ENCODE results near the gene SYF2. TPM values are rescaled to one million over a fixed set of nuclear protein-coding genes. Genes with fewer than 3 reads are reported as not detected.
"Not testable (repeated sequence)": the region's sequence is repeated elsewhere in the genome, so short reads cannot be mapped to it uniquely, and the experiment has no call there.

Gene SYF2
- total RNA-seq, 6 experiments from 2014 or later: 11.0 to 21.8 (median 16.8) TPM

DNA sequence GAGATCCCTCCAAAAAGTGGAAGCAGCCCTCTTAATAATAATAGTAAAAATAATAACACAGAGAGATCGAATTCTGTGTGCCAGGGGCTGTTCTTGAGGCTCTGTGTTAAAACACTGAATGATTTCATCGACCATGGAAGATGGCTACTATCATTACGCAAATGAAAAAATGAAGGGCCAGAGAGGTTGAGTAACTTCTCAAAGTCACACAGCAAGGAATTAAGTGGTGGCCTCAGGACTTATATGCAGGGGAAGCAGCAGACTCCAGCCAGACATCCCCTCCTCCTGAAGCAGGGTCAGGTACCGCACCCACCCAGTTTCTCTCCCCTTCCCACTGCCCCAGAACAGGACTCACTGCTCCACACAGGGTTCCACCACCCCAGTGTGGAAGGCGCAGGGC is 40.1 kb downstream of the SYF2 start:
- no peak overlapping the region for H3K4me3 ChIP-seq
- TF ChIP-seq, protein P1, sequence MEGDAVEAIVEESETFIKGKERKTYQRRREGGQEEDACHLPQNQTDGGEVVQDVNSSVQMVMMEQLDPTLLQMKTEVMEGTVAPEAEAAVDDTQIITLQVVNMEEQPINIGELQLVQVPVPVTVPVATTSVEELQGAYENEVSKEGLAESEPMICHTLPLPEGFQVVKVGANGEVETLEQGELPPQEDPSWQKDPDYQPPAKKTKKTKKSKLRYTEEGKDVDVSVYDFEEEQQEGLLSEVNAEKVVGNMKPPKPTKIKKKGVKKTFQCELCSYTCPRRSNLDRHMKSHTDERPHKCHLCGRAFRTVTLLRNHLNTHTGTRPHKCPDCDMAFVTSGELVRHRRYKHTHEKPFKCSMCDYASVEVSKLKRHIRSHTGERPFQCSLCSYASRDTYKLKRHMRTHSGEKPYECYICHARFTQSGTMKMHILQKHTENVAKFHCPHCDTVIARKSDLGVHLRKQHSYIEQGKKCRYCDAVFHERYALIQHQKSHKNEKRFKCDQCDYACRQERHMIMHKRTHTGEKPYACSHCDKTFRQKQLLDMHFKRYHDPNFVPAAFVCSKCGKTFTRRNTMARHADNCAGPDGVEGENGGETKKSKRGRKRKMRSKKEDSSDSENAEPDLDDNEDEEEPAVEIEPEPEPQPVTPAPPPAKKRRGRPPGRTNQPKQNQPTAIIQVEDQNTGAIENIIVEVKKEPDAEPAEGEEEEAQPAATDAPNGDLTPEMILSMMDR (IDR thresholded peaks at IDR 0.05): no peak
- no peak for TF ChIP-seq POLR2A (IDR thresholded peaks at IDR 0.05)
- H3K27me3 ChIP-seq: no peaks in the 10 kb centered on the region
- intact Hi-C loops (cut with DNase I): no loop called here
- ATAC-seq: no peak
- no peak overlapping the region for H3K27ac ChIP-seq
- no peaks in the 10 kb centered on the region for H3K36me3 ChIP-seq
- no peak for DNase-seq
- WGBS (ENCODE audit: insufficient coverage, low coverage, low lambda C conversion rate, missing lambda C conversion rate): 79% methylated on average over 3 of the region's 5 CpGs
- H3K4me1 ChIP-seq: no peaks in the 10 kb centered on the region
- no peaks in the 10 kb centered on the region for H3K9me3 ChIP-seq

DNA sequence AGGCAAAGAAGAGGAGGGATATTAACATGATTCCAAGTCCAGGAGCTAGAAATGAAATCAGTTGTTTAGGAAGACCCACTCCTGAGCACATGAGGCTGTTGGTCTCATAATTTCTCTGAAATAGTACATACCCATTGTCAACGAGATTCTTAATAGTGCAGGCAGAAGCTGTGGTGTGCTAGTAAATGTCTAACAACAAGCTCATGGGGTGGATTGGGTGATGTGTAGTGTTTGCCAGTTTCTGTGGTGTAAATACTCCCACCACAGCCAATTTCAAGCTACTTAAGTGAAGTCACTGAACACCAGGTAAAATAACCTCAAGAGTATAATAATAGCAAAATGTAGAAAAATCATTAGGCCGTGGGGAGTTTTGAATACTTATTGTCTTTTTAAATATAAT is 42.0 kb downstream of the SYF2 start:
- intact Hi-C loops (cut with DNase I): no loop called here
- Histone ChIP-seq H3K36me3 (no peaks in the 10 kb centered on the region), H3K27ac (no peak overlapping the region), H3K4me1 (no peaks in the 10 kb centered on the region), H3K27me3 (no peaks in the 10 kb centered on the region), H3K4me3 (no peak overlapping the region), H3K9me3 (no peaks in the 10 kb centered on the region)
- ATAC-seq (no peak), DNase-seq (no peak)
- TF ChIP-seq, protein P1 (IDR thresholded peaks at IDR 0.05): no peak
- no peak for TF ChIP-seq POLR2A (IDR thresholded peaks at IDR 0.05)
- 67% methylated on average over 2 of the region's 2 CpGs for WGBS (ENCODE audit: insufficient coverage, low coverage, low lambda C conversion rate, missing lambda C conversion rate)

DNA sequence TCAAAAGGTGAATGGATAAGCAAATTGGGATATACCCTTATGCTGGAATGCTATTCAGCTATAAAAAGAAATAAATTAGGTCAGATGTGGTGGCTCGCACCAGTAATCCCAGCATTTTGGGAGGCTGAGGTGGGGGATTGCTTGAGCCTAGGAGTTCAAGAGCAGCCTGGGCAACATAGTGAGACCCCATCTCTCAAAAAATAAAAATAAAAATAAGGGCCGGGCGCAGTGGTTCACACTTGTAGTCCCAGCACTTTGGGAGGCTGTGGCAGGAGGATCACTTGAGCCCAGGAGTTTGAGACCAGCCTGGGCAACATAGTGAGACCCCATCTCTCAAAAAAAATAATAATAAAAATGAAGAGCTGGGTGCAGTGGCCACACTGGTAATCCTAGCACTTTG is 44.4 kb downstream of the SYF2 start:
- H3K27me3 ChIP-seq; H3K36me3 ChIP-seq; DNase-seq; H3K27ac ChIP-seq; H3K9me3 ChIP-seq; ATAC-seq; intact Hi-C loops (cut with DNase I); H3K4me1 ChIP-seq; H3K4me3 ChIP-seq: not testable (repeated sequence)
- 100% methylated on average over 1 of the region's 3 CpGs for WGBS (ENCODE audit: insufficient coverage, low coverage, low lambda C conversion rate, missing lambda C conversion rate)

DNA sequence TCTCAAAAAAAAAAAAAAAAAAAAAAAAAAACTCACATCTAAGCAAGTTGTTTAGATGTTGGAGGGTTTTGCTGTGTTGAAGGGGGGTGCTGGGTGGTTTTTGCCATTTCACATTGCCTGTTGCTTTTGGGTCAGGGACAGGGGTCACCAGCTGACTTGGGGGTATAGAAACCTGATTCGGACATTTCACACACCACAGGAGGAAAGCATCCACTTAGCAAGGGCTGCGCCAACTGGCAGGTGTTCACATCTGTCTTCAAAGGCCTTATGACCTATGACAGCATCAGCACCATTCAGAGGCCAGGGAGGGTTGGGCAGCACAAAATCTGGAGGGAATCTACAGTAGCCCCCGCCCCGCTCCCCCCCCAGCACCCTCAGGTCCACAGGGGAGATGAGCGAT is 45.2 kb downstream of the SYF2 start:
- no peaks in the 10 kb centered on the region for H3K27me3 ChIP-seq
- ATAC-seq (no peak), DNase-seq (no peak)
- H3K27ac ChIP-seq: no peak overlapping the region
- no peaks in the 10 kb centered on the region for H3K36me3 ChIP-seq
- intact Hi-C loops (cut with DNase I): no loop called here
- H3K4me3 ChIP-seq: no peak overlapping the region
- H3K4me1 ChIP-seq: no peaks in the 10 kb centered on the region
- H3K9me3 ChIP-seq: no peaks in the 10 kb centered on the region
- WGBS (ENCODE audit: insufficient coverage, low coverage, low lambda C conversion rate, missing lambda C conversion rate): 94% methylated on average over 4 of the region's 5 CpGs
- TF ChIP-seq POLR2A (IDR thresholded peaks at IDR 0.05): no peak
- TF ChIP-seq, protein P1 (IDR thresholded peaks at IDR 0.05): no peak

DNA sequence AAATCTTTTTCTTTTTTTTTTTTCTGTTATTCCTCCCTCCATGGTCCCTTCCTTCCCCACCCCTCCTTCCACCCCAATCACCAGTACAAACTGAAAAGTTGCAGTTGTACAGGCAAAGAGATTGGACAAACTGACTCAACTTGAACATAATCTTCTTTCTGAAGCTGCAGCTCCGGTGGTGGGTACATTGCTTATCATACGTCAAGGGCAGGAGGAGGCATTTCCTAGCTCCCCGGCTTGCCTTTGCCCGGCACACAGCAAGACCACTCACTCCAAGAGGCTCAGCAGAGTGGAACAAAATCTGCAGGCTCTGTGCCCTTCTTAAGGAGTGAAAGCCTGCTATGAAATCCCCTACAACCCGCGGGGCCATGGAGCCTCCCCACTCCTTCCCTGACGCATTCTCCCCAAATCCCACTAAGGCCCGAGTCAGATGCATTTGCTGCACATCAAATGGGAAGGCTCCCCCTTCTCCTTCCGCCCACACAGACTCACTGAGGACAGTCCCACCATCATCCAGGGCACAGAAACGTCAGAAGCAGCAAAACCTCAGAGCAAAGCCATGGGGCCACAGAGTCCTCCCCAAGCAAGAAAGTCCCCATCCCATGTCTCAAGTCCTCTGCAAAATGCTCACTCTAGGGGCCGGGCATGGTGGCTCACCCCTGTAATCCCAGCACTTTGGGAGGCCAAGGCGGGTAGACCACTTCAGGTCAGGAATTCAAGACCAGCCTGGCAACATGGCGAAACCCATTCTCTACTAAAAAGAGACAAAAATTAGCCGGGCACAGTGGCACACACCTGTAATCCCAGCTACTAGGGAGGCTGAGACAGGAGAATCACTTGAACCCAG is 45.9 kb downstream of the SYF2 start:
- WGBS (ENCODE audit: insufficient coverage, low coverage, low lambda C conversion rate, missing lambda C conversion rate): 77% methylated on average over 9 of the region's 14 CpGs
- no peaks in the 10 kb centered on the region for H3K9me3 ChIP-seq
- no peak for DNase-seq
- H3K4me3 ChIP-seq: no peak overlapping the region
- TF ChIP-seq, protein P1 (IDR thresholded peaks at IDR 0.05): no peak
- no peak for TF ChIP-seq POLR2A (IDR thresholded peaks at IDR 0.05)
- H3K36me3 ChIP-seq: no peaks in the 10 kb centered on the region
- H3K27ac ChIP-seq: no peak overlapping the region
- no peaks in the 10 kb centered on the region for H3K27me3 ChIP-seq
- ATAC-seq: no peak
- no peaks in the 10 kb centered on the region for H3K4me1 ChIP-seq
- intact Hi-C loops (cut with DNase I): no loop called here
